Peyer's patch (tissue), 4 donors: ENCODE results near the gene MINDY4. TPM values are rescaled to one million over a fixed set of nuclear protein-coding genes. Genes with fewer than 3 reads are reported as not detected.

ENCODE experiments used
- DNase-seq, 3 donors: peaks; one replicate each; pipeline ENCODE4 v3.0.0-alpha.2; 2017 to 2019
- H3K27ac ChIP-seq, 4 donors: fragments of 200-600 bp; sonication (generic); one replicate each; pipeline ENCODE4 v1.5.1; 2016 to 2019
- H3K27me3 ChIP-seq, 2 donors: fragments of 200-600 bp; sonication (generic); one replicate each; pipeline ENCODE4 v1.5.1; 2019
- H3K36me3 ChIP-seq, 3 donors: fragments of 200-600 bp; sonication (generic); one replicate each; pipeline ENCODE4 v1.5.1; 2016 to 2019
- H3K4me1 ChIP-seq, 4 donors: fragments of 200-600 bp; sonication (generic); one replicate each; pipeline ENCODE4 v1.5.1; 2016 to 2019
- H3K4me3 ChIP-seq, 4 donors: fragments of 200-600 bp; sonication (generic); 1 replicate in 3 of 4; 2 replicates in 1 of 4; pipeline ENCODE4 v1.5.1; 2016 to 2019; ENCODE audit warnings: mild to moderate bottlenecking in 1 of 4
- H3K9me3 ChIP-seq, 4 donors: fragments of 200-600 bp; sonication (generic); one replicate each; pipeline ENCODE4 v1.5.1; 2016 to 2019; ENCODE audit warnings: mild to moderate bottlenecking in 1 of 4
- CTCF ChIP-seq, 6 experiments: fragments of 450-650 bp in 4 of 6; fragments of 200-600 bp in 2 of 6; sonication (generic) in 1 of 6; IDR thresholded peaks; one replicate each; pipeline ENCODE4 v1.5.1; 2017 to 2019; ENCODE audit warnings: antibody characterized with exemption in 6 of 6, mild to moderate bottlenecking in 3 of 6, moderate library complexity in 1 of 6
- POLR2A ChIP-seq, 2 donors: fragments of 450-650 bp; IDR thresholded peaks; one replicate each; pipeline ENCODE4 v1.5.1; 2017; ENCODE audit warnings: antibody characterized with exemption in 2 of 2, mild to moderate bottlenecking in 2 of 2, moderate library complexity in 2 of 2
- total RNA-seq, 4 donors: library from RNA; depleted of rRNA; stranded (reverse); fragments of >200 nt; gene quantifications; one replicate each; pipeline ENCODE4 v1.1.0, GENCODE V29; 2016

MINDY4 gene
- total RNA-seq, 4 donors from 2014 or later = 3.9 to 19.8 (median 6.8) TPM

- Histone ChIP-seq H3K36me3 (peaks cover 0 to 16% (median 0%) of the 10 kb centered on the region in 3 donors), H3K9me3 (no peaks in the 10 kb centered on the region), H3K4me1 (no peaks in the 10 kb centered on the region), H3K4me3 (no peak overlapping the region), H3K27me3 (no peaks in the 10 kb centered on the region), H3K27ac (peak overlapping the region in 1 of 4 donors; percentile 64)
- DNase-seq = no peak
- TF ChIP-seq CTCF (IDR thresholded peaks at IDR 0.05) (no peak), POLR2A (IDR thresholded peaks at IDR 0.05) (no peak)
Measured at GRCh38 chr7:30778255-30779025, 7.2 kb downstream of the MINDY4 start.

GRCh38 chr7:30779574-30779973, 8.4 kb downstream of the MINDY4 start:
- Histone ChIP-seq H3K9me3 (no peaks in the 10 kb centered on the region), H3K4me3 (no peak overlapping the region), H3K36me3 (peaks cover 0 to 16% (median 0%) of the 10 kb centered on the region in 3 donors), H3K4me1 (no peaks in the 10 kb centered on the region), H3K27me3 (no peaks in the 10 kb centered on the region), H3K27ac (peak overlapping the region in 1 of 4 donors; percentile 64)
- TF ChIP-seq CTCF (IDR thresholded peaks at IDR 0.05) (no peak), POLR2A (IDR thresholded peaks at IDR 0.05) (no peak)
- no peak for DNase-seq

- H3K27ac ChIP-seq = no peak overlapping the region
- H3K9me3 ChIP-seq = no peaks in the 10 kb centered on the region
- no peak overlapping the region for H3K4me3 ChIP-seq
- no peak for DNase-seq
- H3K36me3 ChIP-seq = peaks cover 0 to 16% (median 0%) of the 10 kb centered on the region in 3 donors
- no peaks in the 10 kb centered on the region for H3K4me1 ChIP-seq
- no peak for TF ChIP-seq POLR2A (IDR thresholded peaks at IDR 0.05)
- TF ChIP-seq CTCF (IDR thresholded peaks at IDR 0.05) = no peak
- H3K27me3 ChIP-seq = no peaks in the 10 kb centered on the region
Measured at GRCh38 chr7:30780941-30781340, 9.7 kb downstream of the MINDY4 start.

GRCh38 chr7:30782690-30783089, 11.5 kb downstream of the MINDY4 start:
- no peak for DNase-seq
- Histone ChIP-seq H3K27ac (no peak overlapping the region), H3K9me3 (no peaks in the 10 kb centered on the region), H3K36me3 (peaks cover 0 to 24% (median 0%) of the 10 kb centered on the region in 3 donors), H3K4me3 (no peak overlapping the region), H3K27me3 (no peaks in the 10 kb centered on the region), H3K4me1 (no peaks in the 10 kb centered on the region)
- TF ChIP-seq POLR2A (IDR thresholded peaks at IDR 0.05) (no peak), CTCF (IDR thresholded peaks at IDR 0.05) (no peak)

- DNase-seq = peak in 1 of 3 donors; percentile 68
- Histone ChIP-seq H3K4me3 (no peak overlapping the region), H3K9me3 (no peaks in the 10 kb centered on the region), H3K27me3 (no peaks in the 10 kb centered on the region), H3K27ac (no peak overlapping the region), H3K4me1 (no peaks in the 10 kb centered on the region), H3K36me3 (peaks cover 0 to 22% (median 0%) of the 10 kb centered on the region in 3 donors)
- TF ChIP-seq CTCF (IDR thresholded peaks at IDR 0.05) (peak in 1 of 6 experiments; percentile 5), POLR2A (IDR thresholded peaks at IDR 0.05) (no peak)
Measured at GRCh38 chr7:30785786-30786185, 14.6 kb downstream of the MINDY4 start.
